Suppressor macrophage (primary cell): ENCODE measurements around the gene OR52N5.

Source experiments
- DNase-seq, 4 experiments: peaks; one replicate each; pipeline ENCODE4 v3.0.0-alpha.2; 2020 to 2022
- total RNA-seq, 17 experiments: gene quantifications; one replicate each; lab custom pipeline; 2026; ENCODE audit warnings: mixed read lengths in 6 of 17, inconsistent platforms in 3 of 17; lab: John Stamatoyannopoulos, UW

OR52N5 gene
- total RNA-seq: 0 to 0.66 (median 0) reads per million in 17 experiments

- DNase-seq: no peak
These were observed at the start of gene OR52N5 for GRCh38 chr11:5783255-5783654. TSS of gene OR52N5 (minus strand) at chr11:5783355. CDS start at chr11:5778634, 4,721 bp downstream.

DNA sequence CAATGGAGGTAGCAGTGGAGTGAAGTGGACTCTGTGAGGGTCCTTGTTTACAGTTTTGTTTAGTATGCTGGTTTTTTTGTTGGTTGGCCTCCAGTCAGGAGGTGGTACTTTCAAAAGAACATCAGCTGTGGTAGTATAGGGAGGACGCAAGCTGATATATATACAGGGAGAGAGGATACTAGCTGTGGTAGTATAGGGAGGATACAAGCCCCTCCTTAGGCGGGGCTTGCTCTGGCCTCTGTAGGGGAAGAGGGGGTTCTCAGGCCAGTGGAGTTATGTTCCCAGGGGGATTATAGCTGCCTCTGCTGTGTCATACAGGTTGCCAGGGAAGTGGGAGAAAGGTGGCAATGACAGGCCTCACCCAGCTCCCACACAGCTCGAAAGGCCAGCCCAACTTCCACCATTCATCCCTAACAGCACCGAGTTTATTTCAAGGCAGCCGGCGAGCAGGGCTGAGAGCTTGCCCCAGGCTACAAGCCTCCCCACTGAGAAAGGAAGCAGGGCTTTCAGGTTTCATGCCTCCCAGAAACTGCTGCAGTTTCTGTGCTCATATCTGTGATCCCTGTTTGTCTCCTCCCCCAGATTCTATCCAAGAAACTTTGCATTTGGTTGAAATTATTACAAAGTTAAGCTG, 48.2 kb upstream of the OR52N5 start:
- no peak for DNase-seq

DNA sequence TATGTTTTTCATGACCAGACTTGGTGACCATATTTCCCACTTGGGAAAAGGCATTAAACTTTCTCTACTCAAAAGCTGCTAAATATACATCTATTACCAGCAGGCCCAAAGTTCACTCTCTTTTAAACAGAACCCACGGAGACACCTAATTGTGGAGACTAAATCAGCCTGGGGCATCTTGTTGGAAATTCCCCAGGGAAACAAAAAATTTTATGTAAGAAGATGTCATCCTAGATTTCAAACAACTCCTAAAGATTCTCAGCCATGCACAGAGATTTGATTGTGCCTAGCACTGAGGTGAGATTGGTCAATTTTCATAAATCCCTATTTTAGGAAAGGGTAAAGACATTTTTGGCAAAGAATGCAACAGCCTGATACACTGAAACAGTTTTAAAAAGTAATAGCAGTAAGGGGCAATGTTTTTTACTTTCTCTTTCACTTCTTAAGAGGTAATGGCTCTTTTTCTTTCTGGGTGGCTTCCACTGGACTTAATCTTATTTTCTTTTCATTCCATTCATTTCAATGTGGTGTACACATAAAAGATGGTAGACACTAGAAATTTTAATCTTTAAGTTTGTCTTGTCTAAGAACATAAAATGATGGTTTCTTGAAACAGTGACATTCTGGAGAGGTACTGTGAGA, 35.2 kb upstream of the OR52N5 start:
- DNase-seq: peak in 1 of 4 experiments; percentile 9

- peak; percentile 49 to 90 (median 72) for DNase-seq
These were observed 32.4 kb upstream of the OR52N5 start for GRCh38 chr11:5815534-5815933.

- peak in 2 of 4 experiments; percentile 17 to 29 for DNase-seq
These were observed 27.0 kb upstream of the OR52N5 start for GRCh38 chr11:5809905-5810795.

- DNase-seq: peak; percentile 9 to 26 (median 24)
These were observed 26.0 kb upstream of the OR52N5 start for GRCh38 chr11:5809122-5809519.

DNA sequence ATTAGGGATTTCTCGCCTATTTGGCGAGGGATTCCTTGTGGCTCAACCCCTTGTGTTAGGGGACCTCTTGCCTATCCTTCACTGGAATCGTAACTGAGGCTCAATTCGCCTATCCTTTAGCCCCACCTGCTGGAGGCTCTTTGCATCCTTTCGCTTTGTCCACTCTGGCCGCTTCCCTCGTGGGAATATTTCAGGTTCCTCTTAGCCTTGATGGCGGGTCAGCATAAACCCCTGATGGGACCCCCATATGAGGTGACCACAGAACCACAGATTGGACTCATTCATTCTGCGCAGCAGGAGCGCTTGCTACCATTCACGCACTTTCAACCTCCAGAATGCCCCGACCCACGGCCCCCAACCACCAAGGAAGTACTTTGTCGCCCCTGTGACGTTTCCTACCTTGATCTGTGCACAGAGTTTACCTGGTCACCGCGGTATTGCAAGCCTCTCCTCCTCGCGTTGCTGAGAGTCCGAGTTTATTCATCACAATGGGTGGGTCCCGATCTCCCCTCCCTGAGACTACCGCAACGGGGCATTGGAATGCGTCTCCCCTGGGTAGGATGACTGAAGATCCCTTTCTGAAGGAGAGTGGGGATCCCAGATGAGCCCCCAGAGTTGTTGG, 25.5 kb upstream of the OR52N5 start, which contains the start of gene OR52N2:
OR52N2 (plus strand) TSS at position 425 of the 622 bp plus-strand sequence. CDS start 11,412 bp downstream, outside the sequence.
- peak; percentile 87 to 92 (median 90) for DNase-seq

DNA sequence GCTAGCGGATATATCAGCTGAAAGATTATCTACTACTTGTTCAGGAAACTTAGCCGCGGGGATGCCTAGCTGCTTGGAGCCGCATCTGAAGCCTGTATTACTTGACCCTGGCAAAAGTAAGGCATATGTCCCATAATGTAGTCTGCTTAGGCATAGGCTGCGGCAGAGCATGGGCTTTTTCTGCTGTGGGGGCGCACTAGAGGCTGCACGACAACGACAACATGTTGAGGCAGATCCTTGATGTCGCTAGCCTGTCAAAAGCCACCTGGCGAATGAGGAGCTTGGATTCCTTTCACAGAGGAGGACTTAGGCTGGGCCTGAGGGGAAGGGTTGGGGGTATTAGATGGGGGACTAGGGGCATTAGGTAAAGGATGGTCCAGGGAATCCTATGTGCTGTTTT, 24.4 kb upstream of the OR52N5 start:
- no peak for DNase-seq

DNA sequence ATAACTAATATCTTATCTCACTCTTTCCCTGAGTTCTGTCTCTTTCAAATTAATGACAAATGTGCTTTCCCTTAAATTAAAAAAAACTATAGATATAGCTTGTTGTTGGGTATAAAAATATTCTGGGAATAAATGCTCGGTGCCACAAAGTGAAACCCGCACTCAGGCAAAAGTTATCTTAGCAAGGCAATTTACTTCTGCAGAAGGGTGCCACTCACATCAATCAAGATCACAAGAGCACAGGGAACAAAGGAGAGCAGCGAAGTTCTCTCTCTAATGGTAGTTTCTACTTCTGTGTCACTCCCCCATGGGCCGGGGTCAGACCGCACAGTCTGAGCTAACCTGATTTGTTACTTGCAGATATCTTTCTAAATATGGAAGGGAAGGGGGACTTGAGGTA, 20.8 kb upstream of the OR52N5 start:
- DNase-seq: no peak

DNA sequence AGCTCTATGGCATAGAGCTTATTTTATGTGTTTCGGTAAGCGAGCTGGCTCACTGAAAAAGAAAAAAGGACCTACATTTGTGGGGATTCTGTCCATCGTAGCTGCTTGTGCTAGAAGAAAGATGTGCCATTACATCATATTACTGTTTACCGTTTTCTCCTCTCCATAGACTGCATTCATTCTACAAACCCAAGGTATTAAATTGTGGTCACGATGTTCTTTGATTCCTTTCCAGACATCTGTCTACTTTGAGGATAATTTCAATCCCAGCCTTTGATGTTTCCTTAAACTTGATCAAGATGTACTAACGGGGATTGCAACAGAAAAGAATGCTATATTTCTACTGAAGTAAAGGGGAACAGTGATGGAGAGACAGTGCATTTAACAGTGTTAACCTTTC, 13.4 kb upstream of the OR52N5 start:
- no peak for DNase-seq

DNA sequence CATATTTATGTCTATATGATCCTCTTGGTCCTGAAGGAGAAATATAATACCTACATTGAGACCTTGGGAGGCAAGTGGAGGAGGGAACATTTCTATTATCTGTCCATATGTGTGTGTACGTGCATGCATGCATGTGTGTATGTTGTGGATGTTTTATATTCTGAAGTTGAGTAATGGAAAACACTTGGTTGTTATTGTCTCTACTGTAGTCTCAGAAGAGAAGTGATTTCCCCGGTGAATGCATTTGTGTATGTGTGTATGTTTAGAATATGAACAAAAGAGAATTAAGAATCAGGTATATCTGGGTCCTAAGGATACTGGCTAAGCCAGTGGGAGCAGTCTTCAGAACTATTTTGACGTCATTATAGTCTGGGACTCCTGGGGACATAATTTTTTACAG, 8.0 kb upstream of the OR52N5 start, which contains the start of gene OR52N1:
OR52N1 (minus strand) TSS at position 101 of the 400 bp plus-strand sequence. CDS start 2,449 bp downstream, outside the sequence.
- DNase-seq: no peak

- no peak for DNase-seq
These were observed 16.1 kb downstream of the OR52N5 start for GRCh38 chr11:5767056-5767455.

GRCh38 chr11:5753943-5754342, 29.2 kb downstream of the OR52N5 start, which contains the start of gene OR52N4:
TSS of gene OR52N4 (plus strand) at chr11:5754243. CDS start at chr11:5754741, 498 bp downstream.
- DNase-seq: no peak

DNA sequence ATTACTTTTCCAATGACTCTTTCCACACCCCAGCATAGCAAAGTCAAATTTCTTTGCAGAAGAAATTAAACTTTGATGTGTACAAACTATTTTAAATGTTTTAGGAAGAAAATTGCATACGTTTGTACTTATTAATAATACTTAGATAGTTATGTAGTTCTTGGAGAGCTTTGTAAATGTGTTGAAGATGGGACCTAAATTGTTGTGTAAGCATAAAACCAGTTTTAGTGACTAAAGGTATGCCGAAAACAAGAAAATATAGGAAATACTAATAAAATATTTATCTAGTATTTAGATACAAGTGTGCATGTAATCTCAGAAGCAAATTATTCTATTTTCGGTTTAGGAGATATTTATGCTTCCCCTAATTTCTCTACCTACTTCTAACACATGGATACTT, 33.3 kb downstream of the OR52N5 start:
- no peak for DNase-seq

DNA sequence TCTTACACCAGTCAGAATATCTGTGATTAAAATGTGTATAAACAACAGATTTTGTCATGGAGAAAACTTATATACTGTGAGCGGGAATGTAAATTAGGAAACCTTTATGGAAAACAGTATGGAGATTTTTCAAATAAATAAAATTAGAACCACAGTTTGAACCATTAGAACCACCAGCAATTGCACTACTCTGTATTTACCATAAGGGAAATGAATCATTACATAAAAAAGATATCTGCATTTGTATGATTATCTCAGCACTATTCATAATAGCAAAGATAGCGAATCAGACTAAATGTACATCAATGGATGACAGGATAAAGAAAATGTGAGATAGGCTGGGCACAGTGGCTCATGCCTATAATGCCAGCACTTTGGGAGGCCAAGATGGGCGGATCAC, 36.5 kb downstream of the OR52N5 start:
- DNase-seq: no peak

DNA sequence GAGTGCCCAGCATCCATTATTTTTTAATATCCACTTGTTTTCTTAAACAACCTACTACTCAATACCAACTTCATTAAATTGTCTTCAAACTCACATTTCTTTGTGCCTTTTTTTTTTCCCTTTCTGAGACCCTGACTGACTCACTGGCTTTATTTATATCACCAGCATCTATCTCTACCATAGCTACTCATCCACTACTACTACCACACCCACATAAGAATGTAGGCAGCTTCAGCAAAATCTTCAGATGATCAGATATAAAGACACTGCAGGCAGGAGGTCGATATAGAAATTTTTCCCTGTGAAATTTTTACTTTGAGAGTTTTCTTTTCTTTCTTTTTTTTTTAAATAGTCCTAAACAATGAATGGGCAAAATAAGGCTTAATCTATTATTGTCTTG, 44.7 kb downstream of the OR52N5 start:
- DNase-seq: no peak

DNA sequence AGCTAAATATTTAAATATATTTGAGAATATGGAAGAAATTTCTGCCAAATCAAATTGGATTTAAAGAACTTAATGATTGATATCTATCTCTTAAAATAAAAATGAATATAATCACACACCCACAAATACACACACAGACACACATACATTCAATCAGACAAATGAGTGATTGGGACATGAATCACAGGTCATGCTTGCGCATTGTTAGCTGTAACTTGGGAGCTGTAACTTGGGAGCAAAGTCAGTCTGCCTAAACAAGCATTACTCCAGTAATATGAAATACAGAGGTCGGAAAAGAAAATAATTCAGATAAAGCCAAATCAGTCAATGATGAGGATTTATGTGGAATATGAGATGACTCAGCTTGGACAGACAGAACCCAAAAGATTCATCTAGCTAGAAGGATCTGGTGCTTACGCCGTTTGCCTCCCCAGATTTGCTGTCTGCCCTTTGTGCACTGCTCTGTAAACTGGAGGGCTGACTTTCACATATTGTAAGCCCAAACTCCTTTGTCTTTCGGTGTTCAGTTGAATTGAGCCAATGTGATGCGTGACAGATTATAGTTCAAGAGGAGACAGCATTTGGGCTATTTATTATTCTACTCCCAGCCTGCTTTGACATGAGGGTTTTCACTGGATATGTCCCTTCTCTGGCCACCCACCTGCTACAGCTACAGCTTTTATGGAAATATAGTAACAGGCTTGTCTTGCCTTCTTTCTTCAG, 45.3 kb downstream of the OR52N5 start:
- no peak for DNase-seq

- no peak for DNase-seq
These were observed 46.1 kb downstream of the OR52N5 start for GRCh38 chr11:5737091-5737490.

DNA sequence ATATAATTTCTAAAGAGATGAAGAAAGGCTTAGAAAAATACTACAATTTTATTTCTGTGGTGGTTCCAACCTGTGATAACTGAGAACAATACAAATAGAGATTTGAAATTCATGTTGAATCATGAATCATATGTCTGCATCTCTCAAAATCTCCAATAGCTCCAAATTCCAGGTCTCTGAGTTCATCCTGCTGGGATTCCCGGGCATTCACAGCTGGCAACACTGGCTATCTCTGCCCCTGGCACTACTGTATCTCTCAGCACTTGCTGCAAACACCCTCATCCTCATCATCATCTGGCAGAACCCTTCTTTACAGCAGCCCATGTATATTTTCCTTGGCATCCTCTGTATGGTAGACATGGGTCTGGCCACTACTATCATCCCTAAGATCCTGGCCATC, 46.8 kb downstream of the OR52N5 start, which contains the start of gene OR56B1:
OR56B1 (plus strand) TSS at position 53 of the 400 bp plus-strand sequence; CDS start at position 122, 69 bp downstream.
- no peak for DNase-seq

- DNase-seq: no peak
These were observed 55.5 kb downstream of the OR52N5 start for GRCh38 chr11:5727691-5728090.

- DNase-seq: no peak
These were observed 56.8 kb downstream of the OR52N5 start for GRCh38 chr11:5726351-5726750.
